Right lobe of liver (tissue), 6 donors: ENCODE measurements around the gene NOXO1. TPM values are rescaled to one million over a fixed set of nuclear protein-coding genes. Genes with fewer than 3 reads are reported as not detected.

Source experiments
- ATAC-seq, 4 donors: fragments of 200-7000 bp; cut with Tn5 transposase; one replicate each; pipeline ENCODE4 v1.9.1; 2020; ENCODE audit warnings: mild to moderate bottlenecking in 4 of 4, moderate library complexity in 4 of 4
- DNase-seq, 3 donors: peaks; one replicate each; pipeline ENCODE4 v3.0.0-alpha.2; 2020
- H3K27ac ChIP-seq, 3 donors: fragments of 200-600 bp; one replicate each; pipeline ENCODE4 v1.8.0; 2022
- H3K27me3 ChIP-seq, 2 donors: fragments of 200-600 bp; one replicate each; pipeline ENCODE4 v1.8.0; 2022
- H3K36me3 ChIP-seq, 4 donors: fragments of 200-600 bp; sonication (generic) in 1 of 4; one replicate each; pipeline versions ENCODE4 v1.5.1 to v1.8.0; 2017 to 2022; ENCODE audit warnings: control low read depth in 1 of 4
- H3K4me1 ChIP-seq, 4 donors: fragments of 200-600 bp; sonication (generic) in 1 of 4; one replicate each; pipeline versions ENCODE4 v1.5.1 to v1.8.0; 2017 to 2022; ENCODE audit warnings: control low read depth in 1 of 4
- H3K4me3 ChIP-seq, 3 donors: fragments of 200-600 bp; one replicate each; pipeline ENCODE4 v1.8.0; 2022
- H3K9me3 ChIP-seq, 4 donors: fragments of 200-600 bp; sonication (generic) in 1 of 4; one replicate each; pipeline versions ENCODE4 v1.5.1 to v1.8.0; 2017 to 2022; ENCODE audit warnings: control low read depth in 1 of 4
- CTCF ChIP-seq, 4 donors: fragments of 200-600 bp in 3 of 4; fragments of 450-650 bp in 1 of 4; IDR thresholded peaks; one replicate each; pipeline versions ENCODE4 v1.5.1 to v1.8.0; 2016 to 2022; ENCODE audit warnings: antibody characterized with exemption in 4 of 4, mild to moderate bottlenecking in 2 of 4
- POLR2A ChIP-seq: fragments of 450-650 bp; IDR thresholded peaks from one replicate; pipeline ENCODE4 v1.6.1; 2017; ENCODE audit warnings: antibody characterized with exemption, mild to moderate bottlenecking
- WGBS: methylation state at CpG from one replicate; pipeline ENCODE4 v1.1.6; 2018; ENCODE audit warnings: low coverage, low lambda C conversion rate; ENCODE audit not compliant: insufficient coverage; ENCODE audit errors: missing lambda C conversion rate; 5-methylcytosine and 5-hydroxymethylcytosine counted together
- intact Hi-C, 2 donors: fragments of 100-400 bp; cut with DNase I; formaldehyde crosslinking; loops; one replicate each; pipeline versions ENCODE4 v1.11.2 to v1.14.1; 2022
- total RNA-seq, 6 experiments: library from RNA; depleted of rRNA in 2 of 6; stranded (reverse); fragments of >200 nt in 2 of 6; fragmentation: NEBNext Ultra II Directional in 3 of 6; extraction: Animal tissue kit (Norgen Biotek cat#: 25700) in 3 of 6; gene quantifications; one replicate each; pipeline versions ENCODE4 v1.1.0 to v1.2.4, GENCODE V29; 2016 to 2023
- donor health status: DM: no; HTN: yes; CAD: no.
- donor health status: DM: no; HTN: no; CAD: no.
- donor health status: DM: no; HTN: no; CAD: no.
- donor health status: DM: no; HTN: yes; CAD: no.
- donor health status: DM: no; HTN: yes; CAD: no.

NOXO1 gene
- total RNA-seq, 6 experiments from 2014 or later, result 0.51 to 1.3 (median 0.60) TPM; not detected in 2

GRCh38 chr16:2009164-2009711 lies 28.0 kb upstream of the NOXO1 start:
- intact Hi-C loops, result no loop called here
- Histone ChIP-seq H3K4me1 (peaks cover 0 to 28% (median 15%) of the 10 kb centered on the region in 4 donors), H3K4me3 (peak overlapping the region; percentile 95 to 99 (median 95)), H3K27ac (peak overlapping the region; percentile 53 to 86 (median 80)), H3K36me3 (no peaks in the 10 kb centered on the region), H3K9me3 (no peaks in the 10 kb centered on the region), H3K27me3 (no peaks in the 10 kb centered on the region)
- ATAC-seq (peak in 2 of 4 donors; percentile 2 to 13), DNase-seq (peak in 2 of 3 donors; percentile 52 to 61)
- TF ChIP-seq CTCF (IDR thresholded peaks at IDR 0.05), result no peak
- TF ChIP-seq POLR2A, result no peak
- 0% methylated on average over 1 of the region's 55 CpGs for WGBS

- TF ChIP-seq CTCF (IDR thresholded peaks at IDR 0.05), result no peak
- TF ChIP-seq POLR2A, result peak; percentile 57
- Histone ChIP-seq H3K27ac (peak overlapping the region; percentile 53 to 86 (median 80)), H3K36me3 (no peaks in the 10 kb centered on the region), H3K4me1 (peaks cover 0 to 34% (median 17%) of the 10 kb centered on the region in 4 donors), H3K9me3 (no peaks in the 10 kb centered on the region), H3K27me3 (no peaks in the 10 kb centered on the region), H3K4me3 (peak overlapping the region; percentile 95 to 99 (median 95))
- intact Hi-C loops, result no loop called here
- peak; percentile 62 to 79 (median 77) for ATAC-seq
- 0% methylated on average over 11 of the region's 23 CpGs for WGBS
- DNase-seq, result peak; percentile 72 to 91 (median 90)
Measured at GRCh38 chr16:2008631-2009163, 27.4 kb upstream of the NOXO1 start.

GRCh38 chr16:2008009-2008526 lies 26.8 kb upstream of the NOXO1 start:
- H3K27me3 ChIP-seq, result no peaks in the 10 kb centered on the region
- peaks cover 0 to 5% (median 1%) of the 10 kb centered on the region in 4 donors for H3K36me3 ChIP-seq
- TF ChIP-seq CTCF (IDR thresholded peaks at IDR 0.05) (no peak), POLR2A (no peak)
- DNase-seq (no peak), ATAC-seq (peak in 1 of 4 donors; percentile 10)
- peak overlapping the region in 2 of 3 donors; percentile 17 to 86 for H3K27ac ChIP-seq
- intact Hi-C loops, result no loop called here
- no peaks in the 10 kb centered on the region for H3K9me3 ChIP-seq
- WGBS, result 3% methylated on average over 7 of the region's 15 CpGs
- H3K4me1 ChIP-seq, result peaks cover 0 to 36% (median 17%) of the 10 kb centered on the region in 4 donors
- H3K4me3 ChIP-seq, result peak overlapping the region in 2 of 3 donors; percentile 95 to 99

- 63% methylated on average over 8 of the region's 16 CpGs for WGBS
- TF ChIP-seq CTCF (IDR thresholded peaks at IDR 0.05) (no peak), POLR2A (no peak)
- no peak for ATAC-seq
Measured at GRCh38 chr16:2007081-2007836, 26.0 kb upstream of the NOXO1 start.

More at GRCh38 chr16:2007081-2007836, 26.0 kb upstream of the NOXO1 start:
- Histone ChIP-seq H3K27ac (no peak overlapping the region), H3K36me3 (peaks cover 0 to 13% (median 5%) of the 10 kb centered on the region in 4 donors), H3K4me3 (no peak overlapping the region), H3K4me1 (peaks cover 0 to 36% (median 17%) of the 10 kb centered on the region in 4 donors), H3K9me3 (no peaks in the 10 kb centered on the region), H3K27me3 (no peaks in the 10 kb centered on the region)
- intact Hi-C loops, result no loop called here
- no peak for DNase-seq
